Calu3 (cell line): ENCODE results near the gene EYA4. TPM values are rescaled to one million over a fixed set of nuclear protein-coding genes. Genes with fewer than 3 reads are reported as not detected.

ENCODE experiments used
- BruUV-seq: library from RNA; stranded (reverse); fragments of 400-500 nt; replicated peaks from 2 replicates; lab custom pipeline; 2021; lab: Mats Ljungman, UMichigan
- CTCF ChIA-PET: fragments of 300-600 bp; sonication (Branson Sonifier 250); formaldehyde crosslinking; loops from one replicate; lab custom pipeline; 2022; ENCODE audit warnings: antibody characterized with exemption; lab: Charles Lee
- DNase-seq: peaks from one replicate; pipeline ENCODE4 v3.0.0; 2022
- H3K27ac Mint-ChIP-seq: one replicate; pipeline ENCODE4 v1.8.0; 2022; ENCODE audit warnings: mixed read lengths; ENCODE audit not compliant: unreplicated experiment
- H3K27me3 Mint-ChIP-seq: one replicate; pipeline ENCODE4 v1.8.0; 2022; ENCODE audit warnings: mixed read lengths; ENCODE audit not compliant: unreplicated experiment
- H3K36me3 Mint-ChIP-seq: one replicate; pipeline ENCODE4 v1.8.0; 2022; ENCODE audit warnings: mild to moderate bottlenecking, moderate library complexity, mixed read lengths; ENCODE audit not compliant: insufficient read depth, unreplicated experiment
- H3K4me1 Mint-ChIP-seq: one replicate; pipeline ENCODE4 v1.8.0; 2022; ENCODE audit warnings: mild to moderate bottlenecking, low read depth, mixed read lengths; ENCODE audit not compliant: unreplicated experiment
- H3K4me3 Mint-ChIP-seq: one replicate; pipeline ENCODE4 v1.8.0; 2022; ENCODE audit warnings: mild to moderate bottlenecking, low read depth, moderate library complexity, mixed read lengths; ENCODE audit not compliant: unreplicated experiment
- H3K9me3 Mint-ChIP-seq: one replicate; pipeline ENCODE4 v1.8.0; 2022; ENCODE audit warnings: low read depth, mixed read lengths; ENCODE audit not compliant: unreplicated experiment
- CTCF ChIP-seq: fragments of 200-600 bp; IDR thresholded peaks from one replicate; pipeline ENCODE4 v1.8.0; 2022; ENCODE audit warnings: antibody characterized with exemption; ENCODE audit not compliant: unreplicated experiment
- intact Hi-C: fragments of 100-400 bp; cut with micrococcal nuclease; formaldehyde crosslinking; loops from one replicate; pipeline ENCODE4 v1.10.0; 2022; ENCODE audit not compliant: unreplicated experiment
- total RNA-seq: library from RNA; stranded (reverse); gene quantifications from 2 replicates; pipeline ENCODE4 v1.2.3, GENCODE V29; 2022

EYA4 gene
- total RNA-seq, 1 experiment from 2014 or later, result 55.1 TPM

DNA sequence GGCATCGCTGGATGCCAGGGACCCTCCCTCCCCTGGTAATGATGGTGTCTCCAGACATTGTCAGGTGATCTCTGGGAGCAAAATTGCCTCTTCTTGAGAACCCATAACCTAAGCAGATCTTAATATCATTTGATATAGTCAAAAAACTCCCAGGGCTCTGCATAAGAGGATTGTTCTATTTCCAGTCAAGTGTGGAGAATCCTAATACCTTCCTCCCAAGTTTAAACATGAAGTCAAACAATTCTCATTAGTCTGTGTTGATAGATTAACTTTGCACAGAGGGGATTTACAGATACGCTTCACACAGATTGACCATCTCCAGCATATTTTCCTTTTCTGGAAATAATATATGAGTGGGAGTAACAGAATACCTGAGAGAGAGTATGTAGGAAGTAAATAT, 10.5 kb downstream of the EYA4 start:
- Mint-ChIP-seq H3K27me3 (no peaks in the 10 kb centered on the region), H3K27ac (no peak overlapping the region), H3K36me3 (peaks cover 5% of the 10 kb centered on the region), H3K4me1 (peaks cover 52% of the 10 kb centered on the region), H3K4me3 (no peak overlapping the region), H3K9me3 (no peaks in the 10 kb centered on the region)
- TF ChIP-seq CTCF, result no peak
- no TSS peak for BruUV-seq
- CTCF ChIA-PET, result no interaction called here
- DNase-seq, result no peak
- intact Hi-C loops, result no loop called here

GRCh38 chr6:133254552-133255228, 13.5 kb downstream of the EYA4 start:
- no peak for TF ChIP-seq CTCF
- H3K4me3 Mint-ChIP-seq, result peak overlapping the region; percentile 24
- peaks cover 34% of the 10 kb centered on the region for H3K4me1 Mint-ChIP-seq
- CTCF ChIA-PET, result no interaction called here
- BruUV-seq, result no TSS peak
- no peak for DNase-seq
- no peaks in the 10 kb centered on the region for H3K36me3 Mint-ChIP-seq
- no peaks in the 10 kb centered on the region for H3K27me3 Mint-ChIP-seq
- no peaks in the 10 kb centered on the region for H3K9me3 Mint-ChIP-seq
- peak overlapping the region; percentile 46 for H3K27ac Mint-ChIP-seq
- intact Hi-C loops, result no loop called here

- peaks cover 48% of the 10 kb centered on the region for H3K4me1 Mint-ChIP-seq
- intact Hi-C loops, result no loop called here
- no peaks in the 10 kb centered on the region for H3K36me3 Mint-ChIP-seq
- no peak for DNase-seq
- H3K9me3 Mint-ChIP-seq, result no peaks in the 10 kb centered on the region
- CTCF ChIA-PET, result no interaction called here
- H3K4me3 Mint-ChIP-seq, result no peak overlapping the region
- H3K27ac Mint-ChIP-seq, result no peak overlapping the region
- no TSS peak for BruUV-seq
- H3K27me3 Mint-ChIP-seq, result no peaks in the 10 kb centered on the region
- TF ChIP-seq CTCF, result no peak
These were observed 16.5 kb downstream of the EYA4 start for GRCh38 chr6:133257545-133258105.

- Mint-ChIP-seq H3K4me3 (no peak overlapping the region), H3K36me3 (no peaks in the 10 kb centered on the region), H3K4me1 (peaks cover 29% of the 10 kb centered on the region), H3K9me3 (no peaks in the 10 kb centered on the region), H3K27ac (no peak overlapping the region), H3K27me3 (no peaks in the 10 kb centered on the region)
- no peak for TF ChIP-seq CTCF
- no TSS peak for BruUV-seq
- CTCF ChIA-PET, result no interaction called here
- intact Hi-C loops, result no loop called here
- DNase-seq, result no peak
These were observed 18.4 kb downstream of the EYA4 start for GRCh38 chr6:133259561-133259960.
